ENCODE measurements around the gene ABR.
"Not testable (repeated sequence)": the region's sequence is repeated elsewhere in the genome, so short reads cannot be mapped to it uniquely, and the experiment has no call there.

Gene ABR

DNA sequence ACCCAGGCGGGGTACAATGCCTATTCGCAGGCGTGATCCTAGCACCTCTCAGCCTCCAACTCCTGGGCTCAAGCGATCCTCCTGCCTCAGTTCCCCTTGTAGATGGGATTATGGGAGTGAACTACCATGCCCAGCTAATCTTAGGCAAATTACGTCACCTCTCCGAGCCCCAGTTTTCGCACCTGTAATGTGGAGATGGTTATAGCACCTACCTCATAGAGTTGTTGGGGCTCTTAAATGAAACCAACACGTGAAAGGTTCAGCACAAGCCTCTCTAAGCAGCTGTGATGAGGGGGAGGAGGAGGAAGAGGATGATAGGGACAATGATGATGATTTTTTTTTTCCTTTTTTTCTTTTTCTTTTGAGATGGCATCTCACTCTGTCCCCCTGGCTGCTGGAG lies 59.9 kb downstream of the ABR start:
- DNase-seq, result no peak

DNA sequence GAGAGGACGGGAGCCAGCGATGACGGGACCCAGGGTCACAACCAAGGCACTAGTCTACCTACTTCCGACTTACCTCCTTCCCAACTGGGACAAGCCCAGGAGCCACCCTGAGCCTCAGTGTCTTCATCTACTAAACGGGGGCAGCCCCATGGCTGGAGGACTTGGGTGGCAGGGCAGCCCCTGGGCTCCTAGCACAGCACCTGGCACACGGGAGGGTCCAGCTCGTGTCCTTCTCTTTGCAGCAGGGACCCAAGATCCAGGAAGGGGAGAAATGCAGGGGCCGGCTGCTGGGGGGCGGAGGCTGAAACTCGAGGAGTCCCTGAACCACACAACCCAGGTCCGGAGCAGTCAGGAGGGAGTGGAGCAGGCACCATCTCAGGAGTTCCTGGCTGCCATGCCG lies 63.2 kb downstream of the ABR start:
- no peak for DNase-seq

- no peak for DNase-seq
Observed at GRCh38 chr17:1112875-1113274, 66.9 kb downstream of the ABR start.

DNA sequence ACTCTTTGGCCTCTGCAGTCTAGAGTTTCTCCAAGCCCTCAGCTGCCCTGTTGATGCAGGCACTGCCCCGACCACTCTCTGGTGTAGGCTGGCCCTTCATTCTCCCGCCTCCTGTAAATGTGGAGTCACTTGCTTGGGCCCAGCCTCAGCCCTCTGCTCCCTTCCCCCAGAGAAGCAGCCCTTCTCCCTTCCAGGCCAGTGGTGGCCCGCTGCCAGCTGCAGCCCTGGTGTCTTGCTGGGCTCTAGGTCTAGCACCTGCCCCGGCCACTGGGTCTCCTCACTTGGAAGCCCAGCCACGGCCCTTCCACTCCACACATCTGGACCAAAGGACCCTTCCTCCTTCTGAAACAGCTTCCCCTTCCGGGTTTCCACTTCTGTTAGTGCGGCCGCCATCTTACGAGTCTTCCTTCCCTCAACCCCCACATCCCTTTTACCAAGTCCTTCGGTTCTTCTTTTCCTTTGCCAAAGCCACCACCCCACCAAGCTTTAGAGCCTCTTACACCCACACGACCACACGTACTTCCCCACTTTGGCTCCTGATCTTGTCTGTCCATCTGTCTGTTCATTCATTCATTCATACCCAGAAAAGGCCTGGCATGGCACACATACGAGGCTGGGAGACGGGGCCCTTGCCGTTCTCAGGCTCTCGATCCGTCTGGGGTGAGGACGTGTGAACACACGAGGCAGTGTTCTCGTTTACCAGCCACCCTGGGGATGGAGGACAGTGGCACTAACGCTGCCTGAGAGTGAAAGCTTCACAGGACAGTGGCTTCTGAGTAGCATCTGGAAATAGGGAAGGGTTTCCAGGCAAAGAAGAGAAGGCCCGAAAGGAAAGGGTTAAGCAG lies 68.0 kb downstream of the ABR start:
- no peak for DNase-seq

GRCh38 chr17:1110862-1111598 lies 68.8 kb downstream of the ABR start:
- DNase-seq, result peak; percentile 33

GRCh38 chr17:1110541-1110861 lies 69.3 kb downstream of the ABR start:
- DNase-seq, result no peak

GRCh38 chr17:1109606-1110540 lies 69.9 kb downstream of the ABR start:
- DNase-seq, result peak; percentile 15

- DNase-seq, result peak; percentile 84
Observed at GRCh38 chr17:1108765-1109605, 70.8 kb downstream of the ABR start.

DNA sequence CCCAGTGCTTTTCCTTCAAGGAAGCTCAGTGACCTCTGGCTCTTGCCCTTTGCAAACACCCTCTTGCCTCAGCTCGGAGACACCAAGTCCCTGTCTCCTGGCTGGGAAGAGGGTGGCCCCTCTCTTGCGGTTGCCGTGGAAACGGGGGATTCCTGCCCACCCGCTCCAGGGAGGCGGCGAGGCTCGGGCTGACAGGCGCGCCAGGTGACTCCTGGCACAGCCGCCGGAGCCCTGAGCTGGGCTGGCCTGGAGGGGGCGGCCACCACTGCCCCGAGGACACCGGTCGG lies 71.4 kb downstream of the ABR start:
- no peak for DNase-seq

DNA sequence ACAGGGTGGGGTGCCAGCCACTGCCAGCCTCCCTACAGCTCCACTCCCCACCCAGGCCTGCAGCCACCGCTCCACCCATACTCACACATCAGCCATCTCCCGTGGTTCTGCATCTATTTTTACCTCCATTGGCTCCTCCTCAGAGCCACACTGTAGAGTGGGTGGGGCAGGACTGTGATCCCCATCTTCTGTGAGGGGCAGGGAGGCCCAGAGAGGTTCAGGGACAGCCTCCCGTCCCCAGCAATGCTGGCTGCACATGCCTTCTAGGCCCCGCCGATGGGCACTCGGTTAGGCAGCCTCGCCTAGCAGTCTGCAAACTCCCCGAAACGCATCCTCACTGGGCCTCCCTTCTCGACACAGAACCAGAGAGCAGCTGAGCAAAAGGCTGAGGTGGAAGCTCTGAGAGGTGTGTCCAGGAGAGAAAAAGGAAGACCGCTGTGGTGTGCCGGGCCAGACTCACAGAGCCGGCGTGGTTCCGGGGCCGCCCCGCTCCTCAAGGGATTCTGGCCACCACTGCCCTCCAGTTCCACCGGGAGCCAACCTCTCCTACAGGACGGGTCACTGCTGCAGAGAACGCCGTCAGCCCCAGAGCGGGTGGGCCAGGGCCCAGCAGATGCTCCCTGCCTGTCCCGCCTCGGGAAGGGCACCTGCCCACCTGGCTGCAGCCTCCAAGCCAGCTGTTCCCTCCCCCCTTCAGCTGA lies 71.9 kb downstream of the ABR start:
- DNase-seq, result peak; percentile 12

DNA sequence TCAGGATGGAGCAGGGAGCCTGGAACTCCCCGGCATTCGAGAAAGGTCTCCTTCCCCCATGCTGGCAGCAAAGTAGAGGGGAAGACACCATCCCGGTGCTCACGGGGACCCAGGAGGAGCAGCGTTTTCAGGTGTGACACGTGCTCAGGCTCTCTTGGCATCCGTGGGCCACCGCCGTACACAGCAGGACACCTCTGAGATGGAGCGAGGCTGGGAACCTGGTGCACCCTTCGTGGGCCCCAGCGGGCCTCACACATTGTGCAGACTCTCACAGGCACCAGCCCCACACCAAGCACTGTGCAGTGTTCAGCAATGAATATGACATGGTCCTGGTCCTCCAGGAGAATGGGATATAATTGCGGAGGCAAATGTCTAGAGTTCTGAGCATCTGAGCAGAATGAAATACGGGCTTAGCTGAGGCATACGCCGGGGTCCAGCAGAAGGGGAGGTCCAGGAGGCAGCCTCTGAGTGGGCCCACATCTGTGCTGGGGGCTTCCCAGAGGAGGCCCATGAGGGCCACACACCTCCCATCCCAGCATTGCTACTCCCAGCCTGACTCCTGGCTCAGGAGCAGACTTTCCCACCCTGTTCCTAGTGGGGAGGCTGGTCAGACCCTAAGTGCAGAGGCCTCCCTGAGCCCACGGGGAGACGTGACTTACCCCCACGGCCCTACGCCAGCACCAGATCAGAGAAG lies 72.6 kb downstream of the ABR start:
- no peak for DNase-seq

- no peak for DNase-seq
Observed at GRCh38 chr17:1104222-1104621, 75.6 kb downstream of the ABR start.

DNA sequence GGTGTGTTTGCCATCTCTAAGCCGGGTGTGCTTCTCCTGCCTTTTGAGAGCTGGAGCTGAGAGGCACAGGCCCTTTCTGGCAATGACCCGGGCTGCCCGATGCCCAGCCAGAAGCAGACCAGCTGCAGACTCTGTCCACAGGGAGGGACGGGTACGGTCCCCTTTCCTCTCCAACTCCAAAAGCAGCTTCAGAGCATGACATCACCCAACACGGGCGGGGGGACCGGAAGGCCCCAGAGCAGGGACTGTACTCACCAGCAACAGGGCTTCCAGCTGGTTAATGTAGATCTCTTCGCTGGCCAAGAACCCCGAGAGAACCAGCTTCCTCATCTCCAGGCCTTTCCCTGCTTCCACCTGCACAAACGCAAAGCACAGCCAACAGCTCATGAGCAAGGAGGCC lies 79.4 kb downstream of the ABR start:
- no peak for DNase-seq

- DNase-seq, result no peak
Observed at GRCh38 chr17:1099242-1099641, 80.5 kb downstream of the ABR start.

GRCh38 chr17:1097972-1098744 lies 81.6 kb downstream of the ABR start:
- DNase-seq, result not testable (repeated sequence)

- DNase-seq, result peak; percentile 15
Observed at GRCh38 chr17:1096215-1096614, 83.6 kb downstream of the ABR start.

DNA sequence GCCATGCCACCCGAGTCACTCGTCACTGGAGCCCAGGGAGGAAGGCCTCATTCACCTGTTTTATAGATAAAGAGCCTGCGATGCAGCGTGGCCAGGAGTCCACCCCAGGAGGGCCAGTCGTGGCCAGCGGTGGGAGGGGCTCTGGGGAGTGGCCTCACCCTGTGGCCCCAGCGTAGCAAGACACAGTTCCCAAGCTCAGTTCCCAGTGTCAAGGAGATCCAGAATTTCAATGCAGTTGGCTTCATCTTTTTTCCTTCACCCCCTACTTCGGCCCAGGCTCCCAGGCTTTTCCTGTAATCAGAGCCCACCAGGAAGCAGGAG lies 84.0 kb downstream of the ABR start:
- DNase-seq, result no peak

DNA sequence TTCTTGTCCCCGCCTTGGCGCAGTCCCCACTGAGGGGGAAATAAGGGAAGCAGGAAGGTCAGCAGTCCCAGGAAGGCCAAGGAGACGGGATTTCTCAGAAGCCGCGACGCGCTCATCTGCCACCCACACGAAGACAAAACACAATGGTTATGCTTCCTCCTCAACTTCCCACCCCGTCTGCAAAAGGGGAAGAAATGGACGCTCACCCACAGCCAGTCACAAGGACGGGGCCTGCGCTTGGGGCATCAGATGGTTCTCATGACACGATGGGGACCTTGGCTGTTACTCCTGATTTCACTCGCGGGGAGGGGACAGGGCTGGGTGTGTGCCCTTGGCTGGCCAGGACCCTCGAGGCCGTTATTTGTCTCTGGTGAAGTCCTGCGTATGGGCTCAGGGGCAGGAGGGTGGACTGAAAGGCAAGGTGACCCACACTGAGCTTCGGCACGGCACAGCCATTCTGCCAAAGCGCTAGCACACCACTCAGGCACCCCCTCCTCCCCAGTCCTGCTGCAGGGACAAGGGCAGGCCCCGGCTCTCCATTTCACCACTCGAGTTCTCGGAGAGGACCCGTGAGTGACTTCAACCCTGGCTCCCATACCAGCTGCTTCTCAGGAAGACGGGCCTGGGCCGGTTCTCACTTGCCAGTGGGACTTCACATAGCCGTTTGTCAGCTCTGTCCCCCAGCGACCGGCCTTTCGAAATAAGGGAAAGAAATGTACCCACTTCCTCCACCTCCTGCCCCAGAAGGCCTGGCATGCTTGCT lies 84.5 kb downstream of the ABR start:
- no peak for DNase-seq

- DNase-seq, result no peak
Observed at GRCh38 chr17:1094591-1094990, 85.2 kb downstream of the ABR start.

DNA sequence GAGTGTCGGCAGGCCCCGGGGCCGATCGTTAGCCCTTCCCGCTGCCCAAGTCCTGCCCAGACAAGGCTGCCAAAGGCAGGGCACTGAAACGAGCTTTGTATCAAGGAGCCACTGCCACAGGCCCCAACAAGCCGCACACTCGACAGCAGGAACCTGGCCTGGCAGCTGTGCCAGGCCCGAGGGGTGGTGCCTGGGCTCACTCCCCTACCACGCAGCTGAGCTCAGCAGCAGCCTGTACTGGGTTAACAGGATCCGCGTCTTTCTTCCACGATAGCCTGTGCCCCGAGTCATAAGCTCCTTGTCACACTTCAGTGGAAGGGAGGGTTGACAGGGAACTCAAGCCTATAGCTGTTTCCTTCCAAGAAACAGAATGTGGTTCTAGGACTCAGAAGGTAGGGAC lies 87.9 kb downstream of the ABR start:
- no peak for DNase-seq
